Ovary (tissue), 9 donors: ENCODE results near the gene WIPF3. TPM values are rescaled to one million over a fixed set of nuclear protein-coding genes. Genes with fewer than 3 reads are reported as not detected.

Experiments used
- DNase-seq, 5 donors: peaks; one replicate each; pipeline ENCODE4 v3.0.0-alpha.2; 2019 to 2020
- H3K27ac ChIP-seq, 2 donors: fragments of 200-600 bp; one replicate each; pipeline versions ENCODE4 v1.5.1 to v1.8.0; 2019 to 2022
- H3K27me3 ChIP-seq: fragments of 200-600 bp; one replicate; pipeline ENCODE4 v1.8.0; 2022
- H3K36me3 ChIP-seq: fragments of 200-600 bp; sonication (generic); one replicate; pipeline ENCODE4 v1.5.1; 2019
- H3K4me1 ChIP-seq: one replicate; pipeline ENCODE4 v1.8.1; 2013; ENCODE audit warnings: mild to moderate bottlenecking, moderate library complexity; ENCODE audit not compliant: insufficient read depth
- H3K4me3 ChIP-seq: fragments of 200-600 bp; sonication (generic); one replicate; pipeline ENCODE4 v1.5.1; 2017
- H3K9me3 ChIP-seq, 2 donors: fragments of 200-600 bp in 1 of 2; sonication (generic) in 1 of 2; one replicate each; pipeline versions ENCODE4 v1.5.1 to v1.8.1; 2013 to 2019; ENCODE audit warnings: mild to moderate bottlenecking in 1 of 2, moderate library complexity in 1 of 2
- EP300 ChIP-seq: sonication (generic); formaldehyde crosslinking; IDR thresholded peaks from one replicate; pipeline ENCODE4 v1.6.1; 2017; ENCODE audit warnings: antibody characterized with exemption
- POLR2A ChIP-seq: fragments of 450-650 bp; IDR thresholded peaks from one replicate; pipeline ENCODE4 v1.6.1; 2017; ENCODE audit warnings: antibody characterized with exemption, mild to moderate bottlenecking, moderate library complexity
- WGBS, 3 donors: extraction: QIAGEN DNeasy Blood & Tissue Kit in 1 of 3; methylation state at CpG; one replicate each; pipeline versions ENCODE4 v1.1.5 to v1.1.7; 2013 to 2017; 5-methylcytosine and 5-hydroxymethylcytosine counted together
- intact Hi-C, 4 donors: fragments of 100-400 bp; cut with DNase I; formaldehyde crosslinking; loops; one replicate each; pipeline versions ENCODE4 v1.11.0 to v1.15.1; 2022 to 2023
- polyA plus RNA-seq, 2 donors: library from polyadenylated mRNA; stranded (reverse); fragments of 200-250 nt in 1 of 2; fragments of 350-450 nt in 1 of 2; fragmentation: Illumina TruSeq in 1 of 2; extraction: RNeasy Lipid Tissue Mini Kit (QIAGEN cat#74804) in 1 of 2; gene quantifications; one replicate each; pipeline ENCODE4 v1.2.3, GENCODE V29; 2013 to 2014
- total RNA-seq, 7 donors: library from RNA; depleted of rRNA in 2 of 7; stranded (reverse); fragments of >200 nt in 2 of 7; fragmentation: NEBNext Ultra II Directional in 3 of 7; extraction: Animal tissue kit (Norgen Biotek cat#: 25700) in 3 of 7; gene quantifications; one replicate each; pipeline versions ENCODE4 v1.1.0 to v1.2.4, GENCODE V29; 2016 to 2023
- TF ChIP-seq, protein P1 (sequence below), 3 donors: fragments of 450-650 bp in 2 of 3; fragments of 200-600 bp in 1 of 3; IDR thresholded peaks; one replicate each; pipeline versions ENCODE4 v1.5.1 to v1.8.0; 2016 to 2022; ENCODE audit warnings: antibody characterized with exemption in 3 of 3, mild to moderate bottlenecking in 1 of 3
- donor health status: DM: no; HTN: no; CAD: no; lungs with moderate emphysema.
- donor health status: DM: no; HTN: no; CAD: no.
- donor health status: Bipolar disorder and iron deficiency.
- donor health status: DM: yes; HTN: yes; CAD: no.
- donor health status: DM: no; HTN: no; CAD: no.
- donor health status: DM: yes; HTN: yes; CAD: no.

WIPF3 gene
- total and polyA plus RNA-seq, 9 donors, result 15.3 to 122 (median 53.3) TPM

GRCh38 chr7:29865526-29865925, 59.2 kb downstream of the WIPF3 start:
- 32 to 39% (median 36%) methylated on average over 4 of the region's 4 CpGs for WGBS, 3 donors
- H3K27ac ChIP-seq, result peak overlapping the region in 1 of 2 donors; percentile 77

GRCh38 chr7:29866490-29866930, 60.2 kb downstream of the WIPF3 start:
- Histone ChIP-seq H3K36me3 (no peaks in the 10 kb centered on the region), H3K27me3 (no peaks in the 10 kb centered on the region), H3K4me3 (no peak overlapping the region), H3K27ac (peak overlapping the region; percentile 14 to 16), H3K9me3 (no peaks in the 10 kb centered on the region), H3K4me1 (peaks cover 26% of the 10 kb centered on the region)
- peak; percentile 68 to 79 (median 75) for DNase-seq
- TF ChIP-seq, protein P1, sequence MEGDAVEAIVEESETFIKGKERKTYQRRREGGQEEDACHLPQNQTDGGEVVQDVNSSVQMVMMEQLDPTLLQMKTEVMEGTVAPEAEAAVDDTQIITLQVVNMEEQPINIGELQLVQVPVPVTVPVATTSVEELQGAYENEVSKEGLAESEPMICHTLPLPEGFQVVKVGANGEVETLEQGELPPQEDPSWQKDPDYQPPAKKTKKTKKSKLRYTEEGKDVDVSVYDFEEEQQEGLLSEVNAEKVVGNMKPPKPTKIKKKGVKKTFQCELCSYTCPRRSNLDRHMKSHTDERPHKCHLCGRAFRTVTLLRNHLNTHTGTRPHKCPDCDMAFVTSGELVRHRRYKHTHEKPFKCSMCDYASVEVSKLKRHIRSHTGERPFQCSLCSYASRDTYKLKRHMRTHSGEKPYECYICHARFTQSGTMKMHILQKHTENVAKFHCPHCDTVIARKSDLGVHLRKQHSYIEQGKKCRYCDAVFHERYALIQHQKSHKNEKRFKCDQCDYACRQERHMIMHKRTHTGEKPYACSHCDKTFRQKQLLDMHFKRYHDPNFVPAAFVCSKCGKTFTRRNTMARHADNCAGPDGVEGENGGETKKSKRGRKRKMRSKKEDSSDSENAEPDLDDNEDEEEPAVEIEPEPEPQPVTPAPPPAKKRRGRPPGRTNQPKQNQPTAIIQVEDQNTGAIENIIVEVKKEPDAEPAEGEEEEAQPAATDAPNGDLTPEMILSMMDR (IDR thresholded peaks at IDR 0.05), result no peak
- TF ChIP-seq POLR2A (no peak), EP300 (no peak)
- WGBS, 3 donors, result 26 to 39% (median 36%) methylated on average over 3 of the region's 3 CpGs
- intact Hi-C loops, result loop anchor here in 1 of 4 donors (5.0 kb wide), 1 partner anchor 59 kb away; the partner anchor contains the start of gene WIPF3

More at GRCh38 chr7:29865526-29865925, 59.2 kb downstream of the WIPF3 start:
- Histone ChIP-seq H3K4me3 (no peak overlapping the region), H3K4me1 (peaks cover 26% of the 10 kb centered on the region), H3K36me3 (no peaks in the 10 kb centered on the region), H3K9me3 (no peaks in the 10 kb centered on the region), H3K27me3 (no peaks in the 10 kb centered on the region)
- intact Hi-C loops, result loop anchor here in 1 of 4 donors (5.0 kb wide), 1 partner anchor 58 kb away; the partner anchor contains the start of gene WIPF3
- TF ChIP-seq POLR2A, result no peak
- TF ChIP-seq, protein P1 (IDR thresholded peaks at IDR 0.05), result no peak
- TF ChIP-seq EP300, result no peak
- DNase-seq, result peak in 2 of 5 donors; percentile 58 to 60

DNA sequence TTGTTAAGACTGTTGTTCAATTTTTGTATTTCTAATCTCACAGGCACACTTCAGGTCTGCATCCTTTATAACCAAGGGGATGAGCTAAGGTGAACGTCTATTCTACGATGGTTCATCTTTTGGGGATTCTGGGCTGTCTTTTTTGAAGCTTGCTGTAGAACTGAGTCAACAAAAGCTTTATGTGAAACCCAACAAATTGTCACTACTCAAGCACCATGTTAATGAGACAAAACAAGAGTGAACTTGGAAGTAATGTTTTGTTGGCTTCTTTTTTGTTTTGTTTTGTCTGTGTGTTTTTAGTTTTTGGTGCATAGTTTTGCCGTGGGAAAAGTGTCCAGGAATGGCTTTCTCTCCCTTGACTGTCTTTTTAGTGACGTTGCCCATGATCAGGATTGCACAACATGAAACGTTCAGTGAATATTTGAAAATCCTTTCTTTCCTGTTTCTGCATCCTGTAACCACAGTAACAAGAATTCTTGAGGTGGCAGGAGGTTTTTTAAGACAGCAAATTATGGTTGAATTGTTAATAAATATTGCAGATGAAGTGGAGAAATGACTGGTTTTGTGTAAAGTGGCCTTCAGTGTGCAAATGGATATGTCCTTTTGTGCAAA, 65.6 kb downstream of the WIPF3 start:
- intact Hi-C loops, result no loop called here
- H3K9me3 ChIP-seq, result no peaks in the 10 kb centered on the region
- H3K27me3 ChIP-seq, result no peaks in the 10 kb centered on the region
- no peaks in the 10 kb centered on the region for H3K36me3 ChIP-seq
- TF ChIP-seq EP300 (no peak), POLR2A (no peak)
- TF ChIP-seq, protein P1 (IDR thresholded peaks at IDR 0.05), result no peak
- H3K4me3 ChIP-seq, result no peak overlapping the region
- 14 to 32% (median 17%) methylated on average over 5 of the region's 5 CpGs for WGBS, 3 donors
- H3K27ac ChIP-seq, result no peak overlapping the region
- H3K4me1 ChIP-seq, result peaks cover 8% of the 10 kb centered on the region
- DNase-seq, result peak in 1 of 5 donors; percentile 47

- DNase-seq, result no peak
- Histone ChIP-seq H3K27me3 (no peaks in the 10 kb centered on the region), H3K27ac (no peak overlapping the region), H3K4me1 (peaks cover 3% of the 10 kb centered on the region), H3K36me3 (no peaks in the 10 kb centered on the region), H3K9me3 (no peaks in the 10 kb centered on the region), H3K4me3 (no peak overlapping the region)
- TF ChIP-seq, protein P1 (IDR thresholded peaks at IDR 0.05), result no peak
- TF ChIP-seq EP300, result no peak
- TF ChIP-seq POLR2A, result no peak
- whole genome bisulfite sequencing, 3 donors, result 92 to 99% (median 95%) methylated on average over 4 of the region's 4 CpGs
- intact Hi-C loops, result no loop called here
Measured at GRCh38 chr7:29873644-29874294, 67.5 kb downstream of the WIPF3 start.
